Mesenchymal stem cell (in vitro differentiated cells and primary cell): Measurements from ENCODE around the gene FRYL.
"Not testable (repeated sequence)": the region's sequence is repeated elsewhere in the genome, so short reads cannot be mapped to it uniquely, and the experiment has no call there.

Experiments
- DNase-seq: peaks from one replicate; pipeline ENCODE4 v3.0.0-alpha.2; 2013
- H2AFZ ChIP-seq: one replicate; pipeline ENCODE4 v1.6.1; 2013; ENCODE audit warnings: low read depth, mild to moderate bottlenecking, control low read depth, inconsistent platforms, low read length, moderate library complexity
- H2AK5ac ChIP-seq: 2 replicates; pipeline ENCODE4 v1.6.1; 2013; ENCODE audit warnings: low read length, moderate library complexity, mild to moderate bottlenecking, inconsistent platforms; ENCODE audit not compliant: severe bottlenecking
- H2BK120ac ChIP-seq: one replicate; pipeline ENCODE4 v1.6.1; 2013; ENCODE audit warnings: low read depth, mild to moderate bottlenecking, inconsistent platforms, low read length, moderate library complexity
- H2BK12ac ChIP-seq, 2 experiments: one replicate each; pipeline ENCODE4 v1.6.1; 2013; ENCODE audit warnings: inconsistent platforms in 2 of 2, low read length in 2 of 2, mild to moderate bottlenecking in 2 of 2, moderate library complexity in 2 of 2, control low read depth in 1 of 2
- H2BK15ac ChIP-seq: one replicate; pipeline ENCODE4 v1.6.1; 2013; ENCODE audit warnings: mild to moderate bottlenecking, low read depth, inconsistent platforms; ENCODE audit not compliant: poor library complexity, severe bottlenecking
- H2BK5ac ChIP-seq: 2 replicates; pipeline ENCODE4 v1.6.1; 2013; ENCODE audit warnings: low read depth, mild to moderate bottlenecking, low read length, control low read depth, inconsistent platforms; ENCODE audit not compliant: poor library complexity, severe bottlenecking
- H3K14ac ChIP-seq, 2 experiments: one replicate each; pipeline ENCODE4 v1.6.1; 2013; ENCODE audit warnings: inconsistent platforms in 2 of 2, low read length in 2 of 2, control low read depth in 1 of 2, mild to moderate bottlenecking in 1 of 2, moderate library complexity in 1 of 2
- H3K18ac ChIP-seq, 2 experiments: one replicate each; pipeline ENCODE4 v1.6.1; 2013; ENCODE audit warnings: inconsistent platforms in 2 of 2, low read length in 2 of 2, control low read depth in 1 of 2, low read depth in 1 of 2, mild to moderate bottlenecking in 1 of 2
- H3K23ac ChIP-seq, 2 experiments: one replicate each; pipeline ENCODE4 v1.6.1; 2013; ENCODE audit warnings: inconsistent platforms in 2 of 2, low read length in 2 of 2, mild to moderate bottlenecking in 2 of 2, moderate library complexity in 2 of 2, control low read depth in 1 of 2
- H3K27ac ChIP-seq: 2 replicates; pipeline ENCODE4 v1.5.1; 2013; ENCODE audit warnings: mild to moderate bottlenecking, moderate library complexity, low read length, control low read depth, inconsistent platforms; ENCODE audit not compliant: poor library complexity, severe bottlenecking
- H3K27me3 ChIP-seq, 2 experiments: 2 replicates each; pipeline versions ENCODE4 v1.6.1 to v1.7.0; 2013; ENCODE audit warnings: low read length in 2 of 2, mild to moderate bottlenecking in 2 of 2, moderate library complexity in 2 of 2, control low read depth in 1 of 2, inconsistent platforms in 1 of 2; ENCODE audit not compliant: control insufficient read depth in 1 of 2, insufficient read depth in 1 of 2
- H3K36me3 ChIP-seq, 2 experiments: 2 replicates each; pipeline versions ENCODE4 v1.6.1 to v1.7.0; 2013; ENCODE audit warnings: low read length in 2 of 2, control low read depth in 1 of 2, inconsistent platforms in 1 of 2, low read depth in 1 of 2, mild to moderate bottlenecking in 1 of 2; ENCODE audit not compliant: insufficient read depth in 2 of 2, control insufficient read depth in 1 of 2
- H3K4ac ChIP-seq, 2 experiments: one replicate each; pipeline ENCODE4 v1.6.1; 2013; ENCODE audit warnings: inconsistent platforms in 2 of 2, low read length in 2 of 2, mild to moderate bottlenecking in 2 of 2, moderate library complexity in 2 of 2, control low read depth in 1 of 2, low read depth in 1 of 2
- H3K4me1 ChIP-seq: 2 replicates; pipeline ENCODE4 v1.6.1; 2013; ENCODE audit warnings: low read depth, low read length, control low read depth; ENCODE audit not compliant: control insufficient read depth, insufficient read depth
- H3K4me2 ChIP-seq: 2 replicates; pipeline ENCODE4 v1.6.1; 2013; ENCODE audit warnings: low read length, mild to moderate bottlenecking, inconsistent platforms; ENCODE audit not compliant: poor library complexity, severe bottlenecking
- H3K4me3 ChIP-seq, 2 experiments: 2 replicates each; pipeline versions ENCODE4 v1.5.1 to v1.7.0; 2013; ENCODE audit warnings: low read length in 2 of 2, mild to moderate bottlenecking in 2 of 2, control low read depth in 1 of 2, low read depth in 1 of 2; ENCODE audit not compliant: insufficient read depth in 1 of 2
- H3K79me1 ChIP-seq: replicated peaks from 2 replicates; pipeline ENCODE4 v1.6.1; 2013; ENCODE audit warnings: mild to moderate bottlenecking, control low read depth, low read length, inconsistent platforms; ENCODE audit not compliant: poor library complexity, severe bottlenecking
- H3K9ac ChIP-seq: 2 replicates; pipeline ENCODE4 v1.7.0; 2013; ENCODE audit warnings: mild to moderate bottlenecking, low read length, moderate library complexity
- H3K9me3 ChIP-seq: 2 replicates; pipeline ENCODE4 v1.7.0; 2013; ENCODE audit warnings: mild to moderate bottlenecking, low read length; ENCODE audit not compliant: control insufficient read depth
- H4K8ac ChIP-seq: one replicate; pipeline ENCODE4 v1.6.1; 2013; ENCODE audit warnings: inconsistent platforms, mild to moderate bottlenecking, low read length, moderate library complexity
- H4K91ac ChIP-seq: one replicate; pipeline ENCODE4 v1.6.1; 2013; ENCODE audit warnings: mild to moderate bottlenecking, low read length, inconsistent platforms
- WGBS: methylation state at CpG from one replicate; pipeline ENCODE4 v1.1.7; 2013; ENCODE audit warnings: mixed read lengths; 5-methylcytosine and 5-hydroxymethylcytosine counted together

FRYL gene

GRCh38 chr4:48752246-48752645 lies 27.8 kb downstream of the FRYL start:
- Histone ChIP-seq H3K9ac (no peak overlapping the region), H2BK120ac (no peak overlapping the region), H3K4me3 (no peak overlapping the region), H3K4me1 (peaks cover 4% of the 10 kb centered on the region), H3K36me3 (no peaks in the 10 kb centered on the region), H3K27me3 (no peaks in the 10 kb centered on the region), H3K4ac (no peak overlapping the region), H2BK5ac (no peak overlapping the region), H3K9me3 (no peaks in the 10 kb centered on the region), H3K27ac (no peak overlapping the region), H2BK15ac (no peak overlapping the region), H4K91ac (no peak overlapping the region), H4K8ac (no peak overlapping the region), H2AK5ac (no peak overlapping the region), H3K4me2 (no peak overlapping the region), H3K14ac (no peak overlapping the region), H3K18ac (no peak overlapping the region), H2AFZ (no peak overlapping the region), H3K79me1 (peaks cover 13% of the 10 kb centered on the region), H3K23ac (no peak overlapping the region), H2BK12ac (no peak overlapping the region)
- WGBS: 100% methylated on average over 1 of the region's 2 CpGs
- no peak for DNase-seq

- DNase-seq: peak; percentile 46
- no peaks in the 10 kb centered on the region for H3K9me3 ChIP-seq
- H3K27ac ChIP-seq: no peak overlapping the region
- no peak overlapping the region for H3K4me2 ChIP-seq
- no peak overlapping the region for H3K14ac ChIP-seq
- H2AK5ac ChIP-seq: no peak overlapping the region
- no peaks in the 10 kb centered on the region for H3K27me3 ChIP-seq
- H3K18ac ChIP-seq: peak overlapping the region in 1 of 2 experiments; percentile 22
- H2AFZ ChIP-seq: no peak overlapping the region
- H3K4ac ChIP-seq: no peak overlapping the region
- H2BK12ac ChIP-seq: no peak overlapping the region
- no peak overlapping the region for H3K23ac ChIP-seq
- WGBS: 96% methylated on average over 11 of the region's 11 CpGs
- H4K8ac ChIP-seq: no peak overlapping the region
- no peaks in the 10 kb centered on the region for H3K36me3 ChIP-seq
- H2BK15ac ChIP-seq: no peak overlapping the region
- H3K9ac ChIP-seq: no peak overlapping the region
- no peak overlapping the region for H4K91ac ChIP-seq
- no peaks in the 10 kb centered on the region for H3K4me1 ChIP-seq
- H3K79me1 ChIP-seq: peaks cover 13% of the 10 kb centered on the region
- H3K4me3 ChIP-seq: no peak overlapping the region
- no peak overlapping the region for H2BK120ac ChIP-seq
- no peak overlapping the region for H2BK5ac ChIP-seq
Observed at GRCh38 chr4:48748949-48749596, 31.0 kb downstream of the FRYL start.

DNA sequence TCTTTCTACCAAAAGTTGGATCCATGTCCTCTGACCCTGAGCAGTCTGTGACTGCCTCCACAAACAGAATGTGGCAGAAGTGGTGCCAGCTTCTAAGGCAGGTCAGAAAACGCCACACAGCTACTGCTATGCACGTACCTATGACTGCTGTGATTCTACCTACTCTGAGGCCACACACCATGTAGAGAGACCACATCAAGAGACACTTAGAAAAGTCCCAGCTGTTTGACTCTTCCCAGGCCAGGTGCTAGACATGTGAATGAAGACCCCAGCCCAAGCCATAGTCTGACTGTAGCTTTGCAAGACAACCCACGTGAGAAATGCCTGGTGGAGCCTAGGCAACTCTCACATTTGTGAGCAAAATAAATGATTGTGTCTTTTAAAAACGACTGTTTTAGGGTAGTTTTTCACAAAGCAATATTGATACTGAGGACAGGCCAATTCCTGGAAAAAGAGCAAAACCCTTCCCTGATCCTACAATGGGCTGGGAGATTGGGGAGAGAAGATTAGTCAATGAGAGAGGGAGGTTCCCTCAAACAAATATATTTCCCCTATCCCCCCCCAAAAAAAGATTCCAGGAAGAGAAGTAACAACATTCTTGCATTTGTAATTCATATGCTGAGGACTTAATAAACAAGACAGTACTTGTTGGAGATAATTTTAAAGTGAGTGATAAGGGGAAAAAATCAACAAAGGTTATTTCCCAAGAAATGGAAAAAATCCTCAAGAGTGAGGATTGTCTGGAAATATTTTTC lies 33.3 kb downstream of the FRYL start:
- H2AFZ ChIP-seq: no peak overlapping the region
- no peak overlapping the region for H2BK5ac ChIP-seq
- WGBS: 96% methylated on average over 3 of the region's 4 CpGs
- H2BK120ac ChIP-seq: no peak overlapping the region
- H3K4me2 ChIP-seq: no peak overlapping the region
- H4K91ac ChIP-seq: no peak overlapping the region
- peak overlapping the region in 1 of 2 experiments; percentile 60 for H2BK12ac ChIP-seq
- H3K27ac ChIP-seq: no peak overlapping the region
- H2BK15ac ChIP-seq: no peak overlapping the region
- no peak overlapping the region for H3K18ac ChIP-seq
- H3K4me1 ChIP-seq: no peaks in the 10 kb centered on the region
- no peaks in the 10 kb centered on the region for H3K27me3 ChIP-seq
- no peaks in the 10 kb centered on the region for H3K9me3 ChIP-seq
- no peak overlapping the region for H4K8ac ChIP-seq
- H3K36me3 ChIP-seq: no peaks in the 10 kb centered on the region
- H3K4me3 ChIP-seq: no peak overlapping the region
- H3K23ac ChIP-seq: no peak overlapping the region
- peaks cover 12% of the 10 kb centered on the region for H3K79me1 ChIP-seq
- H2AK5ac ChIP-seq: no peak overlapping the region
- no peak overlapping the region for H3K14ac ChIP-seq
- no peak overlapping the region for H3K4ac ChIP-seq
- H3K9ac ChIP-seq: no peak overlapping the region
- DNase-seq: no peak

DNA sequence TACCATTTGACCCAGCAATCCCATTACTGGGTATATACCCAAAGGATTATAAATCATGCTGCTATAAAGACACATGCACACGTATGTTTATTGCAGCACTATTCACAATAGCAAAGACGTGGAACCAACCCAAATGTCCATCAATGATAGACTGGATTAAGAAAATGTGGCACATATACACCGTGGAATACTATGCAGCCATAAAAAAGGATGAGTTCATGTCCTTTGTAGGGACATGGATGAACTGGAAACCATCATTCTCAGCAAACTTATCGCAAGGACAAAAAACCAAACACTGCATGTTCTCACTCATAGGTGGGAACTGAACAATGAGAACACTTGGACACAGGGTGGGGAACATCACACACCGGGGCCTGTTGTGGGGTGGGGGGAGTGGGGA lies 34.9 kb downstream of the FRYL start:
- DNase-seq: not testable (repeated sequence)
- WGBS: 90% methylated on average over 2 of the region's 5 CpGs

More for the DNA sequence above, 34.9 kb downstream of the FRYL start:
- not testable (repeated sequence) for H3K36me3 ChIP-seq, H2BK5ac ChIP-seq, H2BK15ac ChIP-seq, H3K4ac ChIP-seq, H4K8ac ChIP-seq, H2AFZ ChIP-seq, H3K27ac ChIP-seq, H3K4me3 ChIP-seq, H2BK12ac ChIP-seq, H2AK5ac ChIP-seq, H3K9me3 ChIP-seq, H4K91ac ChIP-seq, H3K4me1 ChIP-seq, H2BK120ac ChIP-seq, H3K4me2 ChIP-seq, H3K27me3 ChIP-seq, H3K14ac ChIP-seq, H3K9ac ChIP-seq, H3K23ac ChIP-seq, H3K79me1 ChIP-seq, H3K18ac ChIP-seq
